ENCODE data around the gene C1orf210. TPM values are rescaled to one million over a fixed set of nuclear protein-coding genes. Genes with fewer than 3 reads are reported as not detected.

C1orf210 gene
- total and polyA plus RNA-seq, 2 of the 13 experiments (the other 11 are each of a cell fraction or from before 2014, with no cell fraction given) = 0.49 to 5.1 TPM

DNA sequence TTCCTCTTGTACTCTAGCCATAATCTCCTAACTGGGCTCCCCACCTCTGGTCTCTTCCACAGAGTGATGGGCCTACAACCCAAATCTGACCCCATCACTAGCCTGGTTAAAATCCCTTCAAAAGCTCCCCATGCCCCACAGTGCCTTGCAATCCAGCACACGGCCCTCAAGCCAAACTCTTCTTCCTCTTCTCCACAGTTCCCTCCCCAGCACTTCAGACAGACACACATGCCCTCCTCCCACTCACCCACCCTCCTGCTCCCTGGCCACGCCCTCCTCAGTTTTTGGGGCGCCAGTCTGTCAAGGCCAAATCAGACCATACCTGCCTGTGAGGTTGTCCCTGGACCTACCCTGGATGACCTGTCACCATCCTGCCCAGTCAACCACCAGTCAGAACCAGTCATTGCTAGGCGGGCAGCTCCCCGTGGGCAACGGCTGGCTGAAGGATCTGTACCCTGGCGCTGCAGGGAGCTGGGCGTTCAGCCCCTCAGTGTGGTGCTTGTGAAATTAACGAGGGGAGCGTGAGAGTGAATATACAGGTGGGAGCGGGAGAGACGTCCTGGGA, 753 bp downstream of the C1orf210 start (continued):
- TF ChIP-seq ZNF709 (CRISPR knock-in tag; IDR thresholded peaks at IDR 0.05) (no peak), SMARCC2 (IDR thresholded peaks at IDR 0.05) (no peak), ZKSCAN5 (CRISPR knock-in tag; IDR thresholded peaks at IDR 0.05) (no peak), SRY (CRISPR knock-in tag; IDR thresholded peaks at IDR 0.05) (no peak), ZNF282 (IDR thresholded peaks at IDR 0.05; ENCODE audit: partially characterized antibody) (no peak), ZNF253 (CRISPR knock-in tag; IDR thresholded peaks at IDR 0.05; ENCODE audit: borderline replicate concordance) (0 out of 2 replicates have a peak, but pooled peaks have one; percentile 35), KAT7 (CRISPR knock-in tag; IDR thresholded peaks at IDR 0.05; ENCODE audit: borderline replicate concordance) (no peak), ZNF501 (CRISPR knock-in tag; IDR thresholded peaks at IDR 0.05) (0 out of 2 replicates have a peak, but pooled peaks have one; percentile 10)
- TF ChIP-seq, protein P1, sequence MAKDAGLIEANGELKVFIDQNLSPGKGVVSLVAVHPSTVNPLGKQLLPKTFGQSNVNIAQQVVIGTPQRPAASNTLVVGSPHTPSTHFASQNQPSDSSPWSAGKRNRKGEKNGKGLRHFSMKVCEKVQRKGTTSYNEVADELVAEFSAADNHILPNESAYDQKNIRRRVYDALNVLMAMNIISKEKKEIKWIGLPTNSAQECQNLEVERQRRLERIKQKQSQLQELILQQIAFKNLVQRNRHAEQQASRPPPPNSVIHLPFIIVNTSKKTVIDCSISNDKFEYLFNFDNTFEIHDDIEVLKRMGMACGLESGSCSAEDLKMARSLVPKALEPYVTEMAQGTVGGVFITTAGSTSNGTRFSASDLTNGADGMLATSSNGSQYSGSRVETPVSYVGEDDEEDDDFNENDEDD (CRISPR knock-in tag; IDR thresholded peaks at IDR 0.05; ENCODE audit: borderline replicate concordance) = no peak
- TF ChIP-seq, protein P2, sequence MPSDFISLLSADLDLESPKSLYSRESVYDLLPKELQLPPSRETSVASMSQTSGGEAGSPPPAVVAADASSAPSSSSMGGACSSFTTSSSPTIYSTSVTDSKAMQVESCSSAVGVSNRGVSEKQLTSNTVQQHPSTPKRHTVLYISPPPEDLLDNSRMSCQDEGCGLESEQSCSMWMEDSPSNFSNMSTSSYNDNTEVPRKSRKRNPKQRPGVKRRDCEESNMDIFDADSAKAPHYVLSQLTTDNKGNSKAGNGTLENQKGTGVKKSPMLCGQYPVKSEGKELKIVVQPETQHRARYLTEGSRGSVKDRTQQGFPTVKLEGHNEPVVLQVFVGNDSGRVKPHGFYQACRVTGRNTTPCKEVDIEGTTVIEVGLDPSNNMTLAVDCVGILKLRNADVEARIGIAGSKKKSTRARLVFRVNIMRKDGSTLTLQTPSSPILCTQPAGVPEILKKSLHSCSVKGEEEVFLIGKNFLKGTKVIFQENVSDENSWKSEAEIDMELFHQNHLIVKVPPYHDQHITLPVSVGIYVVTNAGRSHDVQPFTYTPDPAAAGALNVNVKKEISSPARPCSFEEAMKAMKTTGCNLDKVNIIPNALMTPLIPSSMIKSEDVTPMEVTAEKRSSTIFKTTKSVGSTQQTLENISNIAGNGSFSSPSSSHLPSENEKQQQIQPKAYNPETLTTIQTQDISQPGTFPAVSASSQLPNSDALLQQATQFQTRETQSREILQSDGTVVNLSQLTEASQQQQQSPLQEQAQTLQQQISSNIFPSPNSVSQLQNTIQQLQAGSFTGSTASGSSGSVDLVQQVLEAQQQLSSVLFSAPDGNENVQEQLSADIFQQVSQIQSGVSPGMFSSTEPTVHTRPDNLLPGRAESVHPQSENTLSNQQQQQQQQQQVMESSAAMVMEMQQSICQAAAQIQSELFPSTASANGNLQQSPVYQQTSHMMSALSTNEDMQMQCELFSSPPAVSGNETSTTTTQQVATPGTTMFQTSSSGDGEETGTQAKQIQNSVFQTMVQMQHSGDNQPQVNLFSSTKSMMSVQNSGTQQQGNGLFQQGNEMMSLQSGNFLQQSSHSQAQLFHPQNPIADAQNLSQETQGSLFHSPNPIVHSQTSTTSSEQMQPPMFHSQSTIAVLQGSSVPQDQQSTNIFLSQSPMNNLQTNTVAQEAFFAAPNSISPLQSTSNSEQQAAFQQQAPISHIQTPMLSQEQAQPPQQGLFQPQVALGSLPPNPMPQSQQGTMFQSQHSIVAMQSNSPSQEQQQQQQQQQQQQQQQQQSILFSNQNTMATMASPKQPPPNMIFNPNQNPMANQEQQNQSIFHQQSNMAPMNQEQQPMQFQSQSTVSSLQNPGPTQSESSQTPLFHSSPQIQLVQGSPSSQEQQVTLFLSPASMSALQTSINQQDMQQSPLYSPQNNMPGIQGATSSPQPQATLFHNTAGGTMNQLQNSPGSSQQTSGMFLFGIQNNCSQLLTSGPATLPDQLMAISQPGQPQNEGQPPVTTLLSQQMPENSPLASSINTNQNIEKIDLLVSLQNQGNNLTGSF (CRISPR knock-in tag; IDR thresholded peaks at IDR 0.05) = no peak
